Measurements from ENCODE around the gene CREB5.

CREB5 gene

GRCh38 chr7:28408105-28408959 is 4.0 kb upstream of the CREB5 start:
- DNase-seq = peak; percentile 65

DNA sequence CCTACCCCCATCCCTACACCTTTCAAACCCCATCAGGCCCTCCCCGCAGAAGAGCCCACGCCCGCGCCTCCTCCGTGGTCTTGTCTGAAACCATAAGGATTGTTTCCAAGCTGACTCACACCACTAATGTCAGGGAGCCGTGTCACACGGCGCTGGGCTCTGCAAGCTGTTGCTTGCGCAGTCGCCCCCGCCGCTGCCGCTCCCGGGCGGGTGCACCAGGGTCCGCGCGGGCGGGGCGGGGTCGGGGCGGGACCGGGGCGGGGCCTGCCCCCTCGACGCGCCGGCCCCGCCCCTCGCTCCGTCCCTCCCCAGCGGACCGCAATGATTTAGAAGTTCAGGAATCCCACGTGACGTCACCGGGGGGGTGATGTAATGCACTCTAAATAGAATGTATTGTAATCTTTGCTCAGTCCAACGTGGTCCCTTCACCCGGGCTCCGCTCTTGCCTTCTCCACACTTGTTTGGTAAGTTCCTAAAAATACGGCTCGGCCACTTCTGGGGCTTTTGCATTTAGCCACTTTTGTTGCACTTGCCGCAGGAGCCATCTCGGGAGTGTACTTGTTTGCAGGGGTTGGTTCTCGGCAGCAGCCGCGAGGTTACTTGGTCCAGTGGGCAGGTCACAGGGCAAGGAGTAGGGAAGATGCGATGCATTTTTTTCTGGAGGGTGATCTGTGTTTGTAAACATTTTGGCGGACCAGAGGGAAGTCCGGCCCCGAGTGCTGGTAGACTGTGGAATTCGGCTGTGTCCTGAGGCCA is 3.2 kb upstream of the CREB5 start:
- DNase-seq = peak; percentile 99

DNA sequence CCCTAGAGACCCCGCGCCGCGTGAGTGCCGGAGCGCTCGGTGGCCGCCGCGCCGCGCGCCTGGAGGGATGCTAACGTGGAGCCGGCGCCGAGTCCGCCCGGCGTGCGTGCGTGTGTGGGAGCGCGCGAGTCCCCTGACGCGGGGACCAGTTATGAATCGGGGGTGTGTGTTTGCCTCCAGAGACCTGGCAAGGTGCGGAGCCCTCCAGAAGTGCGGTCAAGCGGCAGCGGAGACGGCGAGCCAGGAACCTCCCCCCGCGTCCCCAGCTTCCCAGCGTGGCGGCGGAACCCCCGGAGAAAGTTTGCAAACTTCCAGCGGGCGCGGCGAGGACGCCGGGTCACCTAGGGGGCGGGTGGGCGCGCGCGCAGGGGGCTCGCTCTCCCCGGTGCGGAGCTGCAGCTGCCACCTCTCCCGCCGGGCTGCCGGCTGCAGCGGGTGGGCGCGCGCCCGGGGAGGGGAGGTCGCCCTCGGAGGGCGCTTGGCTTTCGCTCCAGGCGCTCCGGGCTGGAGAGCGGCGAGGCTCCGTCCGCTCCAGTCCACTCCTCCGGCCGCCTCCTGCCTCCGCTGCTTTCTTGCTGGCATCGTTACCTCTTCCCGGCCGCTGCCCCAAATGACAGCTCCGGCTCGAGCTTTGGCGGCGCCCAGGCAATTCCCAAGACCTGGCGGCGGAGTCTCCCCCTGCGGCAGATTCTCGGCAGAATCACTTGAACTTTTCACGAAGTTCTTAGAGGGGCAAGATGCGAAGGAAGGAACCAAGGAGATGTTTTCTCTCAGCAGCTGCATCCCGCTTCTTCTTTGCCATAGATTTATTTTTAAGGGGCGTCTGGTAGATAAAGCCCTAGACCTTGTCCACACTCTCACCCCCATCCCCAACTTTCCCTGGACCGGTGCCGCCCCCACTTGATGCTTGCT is 2.3 kb upstream of the CREB5 start:
- peak; percentile 42 for DNase-seq

DNA sequence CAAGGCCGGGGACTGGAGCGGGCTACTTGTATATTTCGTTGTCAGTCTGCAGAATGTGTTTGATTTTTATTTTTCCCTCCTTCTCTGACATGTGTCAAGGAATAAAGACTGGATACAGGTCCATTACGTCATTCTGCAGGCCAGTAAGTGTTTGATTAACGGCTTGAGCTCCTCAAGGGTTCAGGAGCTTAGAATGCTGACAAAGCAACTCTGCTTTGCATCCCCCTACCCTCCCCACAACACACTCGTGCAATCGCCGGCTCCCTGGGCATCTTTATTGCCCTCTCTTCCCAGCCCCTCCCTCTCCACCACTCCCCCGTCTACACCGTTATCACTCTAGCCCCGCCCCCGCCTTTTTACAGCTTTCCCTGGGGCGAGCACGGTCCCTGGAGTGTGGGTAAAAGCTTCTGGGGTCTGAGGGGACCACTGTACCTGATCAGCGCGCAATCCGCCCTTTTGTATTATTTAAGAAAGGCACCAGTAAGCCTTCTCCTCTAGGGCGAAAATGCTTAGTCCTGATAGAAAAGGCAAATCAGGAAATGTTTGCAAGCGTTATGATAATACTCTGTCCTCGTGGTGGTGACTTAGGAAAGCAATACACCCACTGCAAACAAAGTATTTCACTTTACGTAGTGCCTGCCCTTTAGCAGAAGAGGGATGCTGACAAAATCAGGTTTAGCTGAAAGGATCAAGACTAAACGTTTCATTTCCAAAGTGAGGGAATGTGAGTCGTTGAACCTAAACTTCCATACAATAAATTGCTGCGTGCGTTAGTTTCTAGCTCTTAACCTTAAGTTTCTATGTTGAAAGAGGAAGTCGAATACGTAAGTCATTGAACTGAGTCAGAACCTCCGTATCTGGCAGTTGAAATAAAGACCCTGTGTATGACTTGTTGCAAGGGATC is 1.4 kb upstream of the CREB5 start:
- peak; percentile 90 for DNase-seq

DNA sequence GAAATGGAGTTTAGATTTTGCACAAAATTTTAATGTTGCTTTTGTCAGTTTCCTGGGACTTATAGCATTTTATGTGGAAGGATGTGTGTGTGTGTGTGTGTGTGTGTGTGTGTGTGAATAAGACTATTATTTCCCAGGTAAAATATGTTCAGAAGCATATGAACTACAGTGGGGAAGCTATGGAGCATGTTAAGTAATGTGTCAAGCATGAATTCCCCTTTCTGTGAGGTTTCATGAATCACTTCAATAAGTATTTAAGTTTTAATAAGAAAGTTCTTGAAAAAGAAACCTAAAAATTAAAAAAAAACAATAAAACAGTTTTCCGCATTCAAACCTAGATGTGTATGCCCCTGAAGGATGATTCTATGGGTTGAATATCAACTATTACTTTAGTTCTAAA is 693 bp downstream of the CREB5 start:
- DNase-seq = peak; percentile 34

DNA sequence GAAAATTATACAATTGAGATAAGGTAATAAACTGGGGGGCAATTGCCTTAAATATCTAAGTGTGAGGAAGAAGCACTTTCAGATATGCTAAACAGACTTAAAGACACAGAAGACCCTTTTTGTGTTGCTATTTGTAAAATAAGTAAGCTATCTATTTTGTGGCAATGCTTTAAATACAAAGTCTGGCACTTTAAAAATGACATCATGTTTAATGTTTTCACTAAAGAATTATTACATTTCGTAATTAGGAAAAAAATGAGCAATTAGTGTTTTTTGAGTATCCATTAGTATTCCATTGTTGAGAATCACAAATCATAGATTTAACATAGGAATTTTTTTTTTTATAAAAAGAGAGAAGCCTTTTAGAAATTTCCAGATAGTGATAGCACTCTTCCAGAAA is 2.1 kb downstream of the CREB5 start:
- DNase-seq = no peak

DNA sequence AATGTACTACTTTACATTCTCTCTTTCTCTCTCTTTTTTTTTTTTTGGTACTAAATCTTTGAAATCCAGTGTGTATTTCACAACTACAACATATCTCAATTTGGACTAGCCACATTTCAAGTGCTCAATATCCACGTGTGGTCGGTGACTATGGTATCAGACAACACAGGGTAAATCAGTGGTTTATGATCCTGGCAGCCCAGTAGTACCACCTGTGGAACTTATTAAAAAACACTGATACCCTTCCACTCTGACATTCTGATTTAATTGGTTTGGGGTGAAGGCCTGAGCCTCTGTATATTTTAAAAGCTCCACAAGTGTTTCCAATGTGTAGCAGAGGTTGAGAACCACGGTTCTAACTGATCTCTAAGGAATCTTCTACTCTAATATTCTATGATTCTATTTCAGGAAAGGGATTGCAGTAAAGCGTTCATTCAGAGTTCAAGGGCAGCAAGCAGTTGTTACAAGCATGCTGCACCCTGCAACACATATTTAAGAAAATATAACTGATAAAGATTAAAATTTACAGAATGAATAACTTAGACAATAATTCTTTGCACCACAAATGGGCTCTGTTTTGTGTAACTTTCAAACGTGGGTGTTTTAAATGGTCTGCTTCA is 5.1 kb downstream of the CREB5 start:
- no peak for DNase-seq

DNA sequence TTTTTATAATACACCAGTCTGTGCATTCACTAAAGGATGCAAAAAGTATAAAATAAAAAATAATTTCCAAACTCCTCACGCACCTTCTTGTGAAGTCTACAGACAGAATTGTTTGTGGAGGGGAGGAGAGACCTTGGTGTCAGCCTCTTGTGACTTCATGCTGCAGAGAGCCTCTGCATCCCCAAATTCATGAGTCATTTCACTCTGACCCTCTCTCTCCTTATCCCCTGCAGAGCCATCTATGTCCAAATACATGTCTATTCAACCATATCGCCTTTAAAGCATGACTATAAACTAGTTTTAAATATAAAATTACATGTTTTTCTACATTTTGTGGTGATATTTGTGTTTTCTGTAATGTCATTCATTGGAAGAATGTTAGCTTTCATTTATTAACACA is 6.0 kb downstream of the CREB5 start:
- no peak for DNase-seq

DNA sequence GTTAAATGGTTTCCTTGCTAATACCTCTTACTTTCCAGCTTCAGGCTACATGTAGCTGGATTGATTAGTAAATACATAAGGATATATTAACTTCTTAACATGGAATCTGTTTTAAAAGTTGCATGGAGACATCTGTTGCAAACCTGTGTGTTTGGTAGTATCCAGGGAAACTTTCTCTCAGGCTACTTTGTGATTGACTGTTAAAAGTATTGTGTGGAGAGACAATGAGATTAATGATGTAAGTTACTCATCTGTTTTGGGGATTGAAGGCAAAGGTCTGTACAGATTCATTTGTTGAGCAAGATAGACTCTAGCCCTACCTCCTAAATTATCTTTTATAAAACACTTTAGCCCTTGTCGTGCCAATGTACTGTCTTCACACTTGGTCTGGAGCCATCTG is 6.6 kb downstream of the CREB5 start:
- DNase-seq = no peak

DNA sequence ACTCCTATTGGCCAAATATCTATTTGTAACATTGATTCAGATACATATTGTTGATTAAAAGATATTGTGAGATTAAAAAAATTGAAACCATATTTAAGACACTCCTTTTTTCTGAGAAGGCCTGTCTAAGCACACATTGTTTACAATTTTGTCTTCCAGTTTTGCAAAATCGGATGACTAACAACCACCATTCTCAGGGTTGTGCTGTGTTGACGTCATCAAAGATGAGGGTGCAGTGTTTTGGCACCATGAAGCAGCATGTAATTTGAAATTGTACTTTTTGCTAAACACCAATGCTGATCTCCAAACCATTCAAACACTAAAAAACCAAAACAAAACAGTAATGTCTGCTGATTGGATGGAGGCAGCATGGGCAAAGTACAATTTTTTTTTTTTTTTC is 7.4 kb downstream of the CREB5 start:
- DNase-seq = peak; percentile 74

DNA sequence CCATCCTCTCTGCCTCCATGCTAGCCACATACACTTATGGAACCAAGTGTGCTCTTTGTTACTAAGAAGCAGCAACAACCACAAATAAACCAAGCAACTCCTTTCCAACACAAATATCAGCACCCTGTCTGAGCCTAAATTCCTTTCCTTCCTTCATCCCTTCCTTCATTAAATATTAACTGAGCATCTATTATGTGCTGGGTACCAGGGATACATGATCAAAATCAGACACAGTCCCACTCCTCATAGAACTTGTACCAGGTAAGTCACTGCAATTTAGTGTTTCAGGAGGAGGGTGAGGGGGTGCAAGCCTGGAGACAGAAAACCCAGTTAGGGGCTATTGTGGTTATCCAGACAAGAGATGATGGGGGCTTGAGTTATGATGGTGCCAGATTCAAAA is 10.8 kb downstream of the CREB5 start:
- DNase-seq = no peak

DNA sequence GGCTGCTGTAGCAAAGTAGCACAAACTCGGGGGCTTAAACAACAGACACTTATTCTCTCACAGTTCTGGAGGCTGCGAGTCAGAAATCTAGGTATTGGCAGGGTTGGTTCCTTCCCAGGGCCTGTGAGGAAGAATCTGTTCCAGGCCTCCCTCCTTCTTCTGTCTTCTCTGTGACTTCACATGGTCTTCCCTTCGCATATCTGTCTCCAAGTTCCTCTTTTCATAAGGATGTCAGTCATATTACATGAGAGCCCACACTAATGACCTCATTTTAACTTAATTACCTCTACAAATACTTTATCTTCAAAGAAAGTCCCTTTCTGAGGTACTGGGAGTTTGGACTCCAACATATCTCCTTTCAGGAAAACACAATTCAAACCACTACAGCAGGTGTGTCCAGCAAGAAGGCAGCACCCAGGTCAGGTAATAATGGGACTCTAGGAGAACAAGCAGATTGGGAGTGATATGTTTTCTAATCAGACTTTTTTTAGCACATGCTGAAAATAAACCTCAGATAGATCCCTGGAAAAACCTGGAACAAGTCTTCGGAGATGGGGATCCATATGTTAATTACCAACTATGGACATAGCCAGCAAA is 11.7 kb downstream of the CREB5 start:
- DNase-seq = peak; percentile 55

GRCh38 chr7:28425496-28425895 is 13.2 kb downstream of the CREB5 start:
- DNase-seq = no peak

DNA sequence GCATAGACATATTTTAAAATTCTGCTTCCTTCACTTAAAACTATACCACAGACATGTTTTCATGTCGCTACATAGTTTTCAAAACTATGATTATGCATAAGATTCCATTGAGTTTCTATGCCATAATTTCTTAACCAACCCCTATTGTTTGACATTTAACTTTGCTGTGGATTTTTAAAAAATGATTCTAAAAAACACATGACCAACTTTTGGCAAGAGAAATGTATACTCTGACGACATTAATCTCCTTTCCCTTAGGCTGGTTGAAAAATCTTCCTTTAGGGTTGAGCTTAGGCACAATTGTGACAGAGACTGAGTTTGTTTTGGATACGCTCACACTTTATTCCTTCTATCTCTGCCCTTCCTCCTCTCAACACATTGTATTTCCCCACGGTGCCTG is 14.9 kb downstream of the CREB5 start:
- DNase-seq = no peak

DNA sequence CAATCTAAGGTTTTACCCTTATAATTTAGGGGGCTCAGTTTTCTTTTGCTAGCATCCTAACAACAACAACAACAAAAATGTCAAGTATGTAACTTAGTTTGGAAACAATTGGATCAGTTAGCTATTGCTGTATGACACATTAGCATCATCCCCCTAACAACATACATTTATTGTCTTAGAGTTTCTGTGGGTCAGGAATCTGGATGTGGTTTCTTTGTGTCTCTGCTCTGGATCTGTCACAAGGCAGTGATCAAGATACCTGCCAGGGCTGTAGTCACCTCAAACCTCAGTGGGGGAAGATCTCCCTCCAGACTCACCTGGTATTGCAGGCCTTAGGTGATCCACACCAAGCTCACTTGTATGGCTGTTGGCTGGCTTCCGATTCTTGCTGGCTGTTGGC is 18.3 kb downstream of the CREB5 start:
- DNase-seq = no peak

- no peak for DNase-seq
These were observed 19.8 kb downstream of the CREB5 start for GRCh38 chr7:28432105-28432504.

DNA sequence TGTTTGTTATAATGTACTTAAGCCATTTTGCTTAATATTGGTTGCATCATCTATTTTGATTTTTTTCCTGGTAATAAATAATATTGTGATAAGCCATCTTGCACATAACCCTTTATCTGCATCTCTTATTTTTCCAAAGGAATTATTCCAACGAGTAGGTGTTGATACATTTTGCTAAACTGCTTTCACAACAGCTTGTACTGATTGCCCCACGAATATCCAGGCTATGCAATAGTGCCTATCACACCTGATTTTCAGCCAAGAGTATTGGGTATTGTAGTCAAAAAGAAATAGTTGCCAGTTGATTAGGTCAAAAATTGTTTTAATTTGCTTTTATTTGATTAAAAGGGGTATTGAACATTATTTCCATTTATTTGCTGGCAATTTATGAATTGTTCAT is 20.7 kb downstream of the CREB5 start:
- DNase-seq = no peak

DNA sequence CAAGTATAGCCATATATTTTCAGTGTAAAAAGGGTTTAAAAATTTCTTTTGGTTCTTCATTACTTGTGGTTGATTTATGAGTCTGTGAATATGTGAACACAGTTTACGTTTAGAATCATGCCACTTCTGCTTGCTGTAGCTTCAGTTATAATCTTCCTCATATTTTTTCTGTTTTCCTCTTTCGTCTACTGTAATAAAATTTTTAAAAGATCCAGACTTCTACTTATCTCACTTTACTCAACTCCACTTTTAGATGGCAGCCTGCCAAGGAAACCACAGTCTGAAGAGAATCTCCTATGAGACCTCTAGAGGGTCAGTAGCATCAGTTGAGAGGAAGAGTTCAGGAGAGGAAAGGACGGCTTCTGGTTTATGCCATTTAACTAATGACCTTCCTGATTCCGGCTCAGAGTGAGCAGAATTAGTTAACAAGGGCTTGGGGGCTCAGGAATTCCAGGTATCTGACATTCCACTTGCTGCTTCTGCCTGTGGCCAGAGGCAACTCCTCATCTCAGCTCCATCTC is 21.4 kb downstream of the CREB5 start:
- DNase-seq = peak; percentile 21

GRCh38 chr7:28434510-28434909 is 22.2 kb downstream of the CREB5 start:
- DNase-seq = no peak

DNA sequence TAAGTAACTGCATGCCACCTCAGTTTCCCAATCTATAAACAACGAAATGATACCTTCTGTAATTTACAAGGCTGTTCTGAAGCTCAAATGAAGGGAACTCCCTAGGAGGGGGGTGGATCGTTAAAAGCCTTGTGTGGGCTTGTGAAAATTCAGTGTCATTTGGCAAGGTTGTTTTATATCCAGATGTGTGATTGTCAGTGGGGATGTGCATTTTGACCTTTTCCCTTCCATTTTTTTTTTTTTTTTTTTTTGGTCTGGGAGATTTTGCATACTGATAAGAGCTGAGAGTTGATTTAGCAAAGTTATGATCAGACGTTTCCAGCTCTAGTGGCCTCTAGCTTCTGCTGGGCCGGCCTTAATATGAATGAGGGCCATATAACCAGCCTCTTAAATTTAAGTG is 22.8 kb downstream of the CREB5 start:
- no peak for DNase-seq

All from suppressor macrophage treated with lipopolysaccharide for 4 hours (primary cell).